Stomach (tissue), 4 donors: Measurements from ENCODE around the gene CRELD1.

Experiments
- POLR2A ChIP-seq, 4 donors: fragments of 450-650 bp; IDR thresholded peaks; one replicate each; pipeline ENCODE4 v1.6.1; 2016; ENCODE audit warnings: antibody characterized with exemption in 4 of 4, control low read depth in 2 of 4, mild to moderate bottlenecking in 1 of 4, moderate library complexity in 1 of 4
- TF ChIP-seq, protein P1 (sequence below), 7 experiments: fragments of 450-650 bp in 4 of 7; fragments of 200-600 bp in 3 of 7; sonication (generic) in 3 of 7; IDR thresholded peaks; one replicate each; pipeline ENCODE4 v1.5.1; 2016 to 2019; ENCODE audit warnings: antibody characterized with exemption in 7 of 7, control low read depth in 2 of 7, mild to moderate bottlenecking in 1 of 7

DNA sequence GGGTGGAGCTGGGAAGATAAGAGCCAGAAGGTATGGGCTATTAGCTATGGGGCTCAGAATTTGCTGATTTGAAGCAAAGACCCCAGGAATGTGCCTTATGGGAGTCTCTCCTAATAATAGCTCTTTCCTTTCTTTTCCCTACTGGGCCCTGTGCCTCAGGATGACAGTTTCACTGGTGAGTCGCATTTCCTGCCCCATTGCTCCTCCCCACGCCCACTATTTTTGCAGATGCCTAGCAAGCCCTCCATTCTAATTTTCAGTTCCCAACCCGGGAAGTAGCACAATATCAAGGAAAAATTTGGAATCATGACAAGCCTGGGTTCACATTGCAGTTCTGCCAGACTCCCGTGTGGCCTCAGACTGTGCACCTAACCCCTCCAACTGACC is 30.4 kb upstream of the CRELD1 start:
- TF ChIP-seq, protein P1, sequence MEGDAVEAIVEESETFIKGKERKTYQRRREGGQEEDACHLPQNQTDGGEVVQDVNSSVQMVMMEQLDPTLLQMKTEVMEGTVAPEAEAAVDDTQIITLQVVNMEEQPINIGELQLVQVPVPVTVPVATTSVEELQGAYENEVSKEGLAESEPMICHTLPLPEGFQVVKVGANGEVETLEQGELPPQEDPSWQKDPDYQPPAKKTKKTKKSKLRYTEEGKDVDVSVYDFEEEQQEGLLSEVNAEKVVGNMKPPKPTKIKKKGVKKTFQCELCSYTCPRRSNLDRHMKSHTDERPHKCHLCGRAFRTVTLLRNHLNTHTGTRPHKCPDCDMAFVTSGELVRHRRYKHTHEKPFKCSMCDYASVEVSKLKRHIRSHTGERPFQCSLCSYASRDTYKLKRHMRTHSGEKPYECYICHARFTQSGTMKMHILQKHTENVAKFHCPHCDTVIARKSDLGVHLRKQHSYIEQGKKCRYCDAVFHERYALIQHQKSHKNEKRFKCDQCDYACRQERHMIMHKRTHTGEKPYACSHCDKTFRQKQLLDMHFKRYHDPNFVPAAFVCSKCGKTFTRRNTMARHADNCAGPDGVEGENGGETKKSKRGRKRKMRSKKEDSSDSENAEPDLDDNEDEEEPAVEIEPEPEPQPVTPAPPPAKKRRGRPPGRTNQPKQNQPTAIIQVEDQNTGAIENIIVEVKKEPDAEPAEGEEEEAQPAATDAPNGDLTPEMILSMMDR (IDR thresholded peaks at IDR 0.05): no peak
- no peak for TF ChIP-seq POLR2A (IDR thresholded peaks at IDR 0.05)
